ENCODE data around the gene RNU7-1. TPM values are rescaled to one million over a fixed set of nuclear protein-coding genes. Genes with fewer than 3 reads are reported as not detected.

The RNU7-1 gene
- total RNA-seq, 1 experiment from 2014 or later = not detected

DNA sequence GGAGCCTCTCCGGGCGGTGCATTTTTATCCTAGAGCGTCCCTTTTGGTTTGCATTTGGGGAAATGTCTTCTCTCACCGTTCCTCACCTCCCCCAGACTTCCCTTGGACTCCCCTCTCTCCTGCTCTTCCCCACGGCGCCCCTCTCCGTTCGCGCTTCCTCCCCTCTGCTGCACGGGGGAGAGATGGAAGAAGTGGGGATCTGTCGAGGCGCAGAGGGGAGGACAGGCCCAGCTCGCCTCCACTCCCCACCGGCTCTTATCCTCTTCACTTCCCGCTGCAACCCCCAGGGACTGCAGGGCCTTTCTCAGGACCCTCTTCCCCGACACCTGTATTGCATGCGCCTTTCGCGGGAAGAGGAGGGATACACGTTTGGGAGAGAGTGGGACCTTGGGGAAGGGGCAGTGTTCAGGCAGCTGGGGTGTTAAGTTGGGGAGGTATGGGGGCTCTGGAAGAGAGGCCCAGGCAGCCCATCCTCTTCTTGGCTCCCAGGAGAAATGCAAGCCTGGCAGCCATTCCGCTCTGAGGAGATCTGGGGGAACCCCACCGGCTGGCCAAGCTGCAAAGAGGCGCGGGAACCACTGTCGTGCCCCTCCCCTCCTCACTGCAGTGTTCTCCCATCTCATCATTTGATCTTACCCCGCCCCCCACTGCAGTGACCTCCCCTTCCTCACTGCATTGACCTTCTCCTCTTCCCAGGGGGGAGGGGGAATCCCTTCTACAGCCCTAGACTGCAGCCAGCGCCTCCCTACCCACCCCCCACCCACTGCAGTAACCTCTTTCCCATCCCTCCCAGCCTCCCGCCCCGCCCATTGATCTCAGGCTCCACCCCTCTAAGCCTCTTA is 28.4 kb upstream of the RNU7-1 start:
- no peak for DNase-seq
- peak overlapping the region; percentile 73 for H3K4me3 ChIP-seq
- H3K27me3 ChIP-seq = no peaks in the 10 kb centered on the region
- H3K9me3 ChIP-seq = no peaks in the 10 kb centered on the region
- H3K36me3 ChIP-seq = peaks cover 4% of the 10 kb centered on the region; the same call in 1 of the 2 replicates

DNA sequence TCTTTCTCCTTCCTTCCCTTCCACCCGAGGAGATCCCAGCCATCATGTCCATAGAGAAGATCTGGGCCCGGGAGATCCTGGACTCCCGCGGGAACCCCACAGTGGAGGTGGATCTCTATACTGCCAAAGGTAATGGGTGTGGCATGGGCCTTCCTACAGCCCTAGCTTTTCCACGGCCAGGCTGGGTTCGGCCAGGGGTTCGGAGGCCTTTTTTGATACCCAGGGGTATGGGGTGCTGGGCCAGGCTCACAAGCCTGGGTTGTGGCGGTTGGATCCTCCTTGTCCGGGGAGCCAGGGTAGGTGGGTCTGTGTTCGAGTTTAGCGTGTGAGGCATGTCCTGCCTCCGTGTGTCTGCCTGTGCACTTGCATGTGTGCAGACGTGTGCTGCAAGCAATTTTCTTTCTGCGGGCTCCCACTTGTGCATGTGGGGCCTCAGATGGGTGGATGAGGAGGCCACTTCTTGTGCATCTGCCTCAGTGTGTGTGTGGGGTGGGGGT is 27.8 kb upstream of the RNU7-1 start:
- DNase-seq = no peak
- peaks cover 4% of the 10 kb centered on the region; the same call in 1 of the 2 replicates for H3K36me3 ChIP-seq

DNA sequence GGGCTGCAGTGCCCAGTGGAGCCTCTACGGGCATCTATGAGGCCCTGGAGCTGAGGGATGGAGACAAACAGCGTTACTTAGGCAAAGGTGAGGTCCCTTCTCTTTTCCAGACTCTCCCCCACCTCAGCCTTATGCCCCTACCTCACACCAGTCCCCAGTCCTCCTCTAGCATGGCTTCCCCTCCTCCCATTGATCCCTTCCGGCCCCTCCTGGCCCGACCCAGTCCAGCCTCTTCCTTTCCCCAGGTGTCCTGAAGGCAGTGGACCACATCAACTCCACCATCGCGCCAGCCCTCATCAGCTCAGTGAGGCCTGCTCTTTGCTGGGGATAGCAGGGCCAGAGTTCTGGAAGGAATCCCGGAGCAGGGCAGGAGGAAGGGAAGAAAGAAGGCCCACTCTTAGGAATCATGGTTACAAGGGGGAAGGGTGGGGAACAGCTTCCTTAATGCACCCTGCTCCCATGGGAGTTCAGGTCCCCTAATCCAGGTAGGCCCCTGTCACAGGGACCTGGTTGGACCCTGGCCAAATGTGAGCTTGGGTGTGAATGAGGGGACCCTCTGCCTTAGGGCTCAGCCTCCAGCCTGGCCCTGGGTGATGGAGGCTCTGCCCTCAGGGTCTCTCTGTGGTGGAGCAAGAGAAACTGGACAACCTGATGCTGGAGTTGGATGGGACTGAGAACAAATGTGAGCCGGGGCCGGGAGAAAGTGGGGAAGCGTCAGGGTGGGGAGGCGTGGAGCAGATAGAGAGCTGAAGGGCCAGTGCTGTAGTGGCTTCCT is 27.0 kb upstream of the RNU7-1 start:
- H3K4me3 ChIP-seq = no peak overlapping the region

More for the DNA sequence above, 27.8 kb upstream of the RNU7-1 start:
- Histone ChIP-seq H3K4me3 (no peak overlapping the region), H3K9me3 (no peaks in the 10 kb centered on the region), H3K27me3 (no peaks in the 10 kb centered on the region)

DNA sequence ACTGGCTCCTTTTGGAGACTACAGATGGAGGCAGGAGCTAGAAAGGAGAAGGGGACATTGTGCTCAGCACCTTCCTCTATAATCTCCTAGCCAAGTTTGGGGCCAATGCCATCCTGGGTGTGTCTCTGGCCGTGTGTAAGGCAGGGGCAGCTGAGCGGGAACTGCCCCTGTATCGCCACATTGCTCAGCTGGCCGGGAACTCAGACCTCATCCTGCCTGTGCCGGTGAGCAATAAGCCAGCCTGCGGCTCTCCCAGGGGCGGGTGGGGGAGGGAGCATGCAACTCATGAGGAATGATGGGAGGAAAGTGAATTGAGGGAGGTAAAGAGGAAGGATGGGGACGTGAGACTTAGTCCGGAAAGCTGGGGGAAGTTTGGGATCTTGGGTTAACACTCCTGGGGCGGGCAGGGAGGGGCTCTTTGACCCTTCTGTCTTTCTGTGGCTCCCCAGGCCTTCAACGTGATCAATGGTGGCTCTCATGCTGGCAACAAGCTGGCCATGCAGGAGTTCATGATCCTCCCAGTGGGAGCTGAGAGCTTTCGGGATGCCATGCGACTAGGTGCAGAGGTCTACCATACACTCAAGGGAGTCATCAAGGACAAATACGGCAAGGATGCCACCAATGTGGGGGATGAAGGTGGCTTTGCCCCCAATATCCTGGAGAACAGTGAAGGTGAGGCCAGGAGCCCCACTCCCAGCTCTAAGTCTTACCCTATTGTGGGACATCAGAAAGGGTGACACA is 26.0 kb upstream of the RNU7-1 start:
- DNase-seq = no peak
- Histone ChIP-seq H3K27me3 (no peaks in the 10 kb centered on the region), H3K36me3 (peaks cover 9% of the 10 kb centered on the region; the same call in 1 of the 2 replicates), H3K4me3 (no peak overlapping the region), H3K9me3 (no peaks in the 10 kb centered on the region)

More for the DNA sequence above, 27.0 kb upstream of the RNU7-1 start:
- Histone ChIP-seq H3K36me3 (peaks cover 4% of the 10 kb centered on the region; the same call in 1 of the 2 replicates), H3K27me3 (no peaks in the 10 kb centered on the region), H3K9me3 (no peaks in the 10 kb centered on the region)
- DNase-seq = no peak

GRCh38 chr12:6919588-6919987 is 24.0 kb upstream of the RNU7-1 start:
- H3K36me3 ChIP-seq = peaks cover 11% of the 10 kb centered on the region; the same call in 1 of the 2 replicates

DNA sequence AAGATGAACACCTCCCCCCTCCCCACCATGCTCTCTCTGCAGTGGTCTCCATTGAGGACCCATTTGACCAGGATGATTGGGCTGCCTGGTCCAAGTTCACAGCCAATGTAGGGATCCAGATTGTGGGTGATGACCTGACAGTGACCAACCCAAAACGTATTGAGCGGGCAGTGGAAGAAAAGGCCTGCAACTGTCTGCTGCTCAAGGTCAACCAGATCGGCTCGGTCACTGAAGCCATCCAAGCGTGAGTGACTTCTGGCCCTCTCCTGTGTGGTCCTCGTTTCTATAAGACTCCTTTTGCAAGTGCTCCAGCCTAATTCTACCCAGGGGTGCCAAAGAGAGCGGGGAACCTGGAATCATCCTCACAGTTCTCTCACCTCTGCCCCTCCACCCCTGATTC is 22.1 kb upstream of the RNU7-1 start:
- Histone ChIP-seq H3K27me3 (no peaks in the 10 kb centered on the region), H3K9me3 (no peaks in the 10 kb centered on the region), H3K4me3 (no peak overlapping the region), H3K36me3 (peaks cover 9% of the 10 kb centered on the region; the same call in 1 of the 2 replicates)
- no peak for DNase-seq

More at GRCh38 chr12:6919588-6919987, 24.0 kb upstream of the RNU7-1 start:
- no peaks in the 10 kb centered on the region for H3K9me3 ChIP-seq
- no peak for DNase-seq
- H3K27me3 ChIP-seq = no peaks in the 10 kb centered on the region
- no peak overlapping the region for H3K4me3 ChIP-seq

DNA sequence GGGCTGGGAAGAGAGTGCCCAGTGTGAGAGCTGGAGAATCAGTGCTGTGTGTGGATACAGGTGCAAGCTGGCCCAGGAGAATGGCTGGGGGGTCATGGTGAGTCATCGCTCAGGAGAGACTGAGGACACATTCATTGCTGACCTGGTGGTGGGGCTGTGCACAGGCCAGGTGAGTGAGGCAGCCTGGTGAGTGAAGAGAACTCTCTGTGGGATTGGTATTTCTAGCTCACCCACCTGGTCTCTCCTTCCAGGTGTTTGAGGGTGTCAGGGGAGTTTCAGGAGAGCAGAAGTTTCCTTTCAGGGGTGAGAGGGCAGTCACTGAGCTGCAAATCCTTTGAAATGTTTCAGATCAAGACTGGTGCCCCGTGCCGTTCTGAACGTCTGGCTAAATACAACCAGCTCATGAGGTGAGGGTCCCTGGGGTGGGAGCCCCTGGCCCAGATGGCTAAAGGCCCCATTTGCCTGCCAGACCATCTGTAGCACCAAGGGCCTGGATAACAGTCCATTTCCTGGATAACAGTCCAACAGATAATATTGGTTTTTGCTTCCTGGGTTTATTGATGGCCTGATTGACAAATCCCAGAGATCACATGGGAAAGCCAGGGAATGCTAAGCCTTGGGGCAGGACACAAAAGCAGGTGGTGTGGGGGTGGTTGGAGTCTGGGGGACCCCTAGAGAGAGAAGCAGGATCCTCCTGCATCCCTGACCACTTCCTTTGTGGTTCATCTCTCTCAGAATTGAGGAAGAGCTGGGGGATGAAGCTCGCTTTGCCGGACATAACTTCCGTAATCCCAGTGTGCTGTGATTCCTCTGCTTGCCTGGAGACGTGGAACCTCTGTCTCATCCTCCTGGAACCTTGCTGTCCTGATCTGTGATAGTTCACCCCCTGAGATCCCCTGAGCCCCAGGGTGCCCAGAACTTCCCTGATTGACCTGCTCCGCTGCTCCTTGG is 21.3 kb upstream of the RNU7-1 start:
- H3K4me3 ChIP-seq = no peak overlapping the region
- no peaks in the 10 kb centered on the region for H3K9me3 ChIP-seq
- no peak for DNase-seq
- peaks cover 7% of the 10 kb centered on the region; the same call in 1 of the 2 replicates for H3K36me3 ChIP-seq
- no peaks in the 10 kb centered on the region for H3K27me3 ChIP-seq

DNA sequence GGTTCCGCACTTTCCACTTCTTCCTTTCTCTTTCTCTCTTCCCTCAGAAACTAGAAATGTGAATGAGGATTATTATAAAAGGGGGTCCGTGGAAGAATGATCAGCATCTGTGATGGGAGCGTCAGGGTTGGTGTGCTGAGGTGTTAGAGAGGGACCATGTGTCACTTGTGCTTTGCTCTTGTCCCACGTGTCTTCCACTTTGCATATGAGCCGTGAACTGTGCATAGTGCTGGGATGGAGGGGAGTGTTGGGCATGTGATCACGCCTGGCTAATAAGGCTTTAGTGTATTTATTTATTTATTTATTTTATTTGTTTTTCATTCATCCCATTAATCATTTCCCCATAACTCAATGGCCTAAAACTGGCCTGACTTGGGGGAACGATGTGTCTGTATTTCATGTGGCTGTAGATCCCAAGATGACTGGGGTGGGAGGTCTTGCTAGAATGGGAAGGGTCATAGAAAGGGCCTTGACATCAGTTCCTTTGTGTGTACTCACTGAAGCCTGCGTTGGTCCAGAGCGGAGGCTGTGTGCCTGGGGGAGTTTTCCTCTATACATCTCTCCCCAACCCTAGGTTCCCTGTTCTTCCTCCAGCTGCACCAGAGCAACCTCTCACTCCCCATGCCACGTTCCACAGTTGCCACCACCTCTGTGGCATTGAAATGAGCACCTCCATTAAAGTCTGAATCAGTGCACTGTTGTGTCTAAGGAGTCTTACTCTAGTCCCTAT is 20.4 kb upstream of the RNU7-1 start:
- Histone ChIP-seq H3K36me3 (peaks cover 7% of the 10 kb centered on the region; the same call in 1 of the 2 replicates), H3K4me3 (no peak overlapping the region), H3K9me3 (no peaks in the 10 kb centered on the region), H3K27me3 (no peaks in the 10 kb centered on the region)
- DNase-seq = no peak

- H3K4me3 ChIP-seq = no peak overlapping the region
- H3K9me3 ChIP-seq = no peaks in the 10 kb centered on the region
- no peaks in the 10 kb centered on the region for H3K27me3 ChIP-seq
- peaks cover 11% of the 10 kb centered on the region for H3K36me3 ChIP-seq
- DNase-seq = no peak
Measured at GRCh38 chr12:6923851-6924250, 19.8 kb upstream of the RNU7-1 start.

- DNase-seq = peak; percentile 91
- no peaks in the 10 kb centered on the region for H3K9me3 ChIP-seq
- peaks cover 24% of the 10 kb centered on the region for H3K36me3 ChIP-seq
- no peaks in the 10 kb centered on the region for H3K27me3 ChIP-seq
- H3K4me3 ChIP-seq = no peak overlapping the region
Measured at GRCh38 chr12:6925239-6925539, 18.4 kb upstream of the RNU7-1 start.

GRCh38 chr12:6925540-6926279 is 17.9 kb upstream of the RNU7-1 start:
- H3K27me3 ChIP-seq = no peaks in the 10 kb centered on the region
- H3K36me3 ChIP-seq = peaks cover 29% of the 10 kb centered on the region
- peak overlapping the region; percentile 40 for H3K4me3 ChIP-seq
- no peaks in the 10 kb centered on the region for H3K9me3 ChIP-seq
- peak; percentile 85 for DNase-seq

- H3K9me3 ChIP-seq = no peaks in the 10 kb centered on the region
- H3K4me3 ChIP-seq = peak within 1 kb of the TSS; percentile 84
- peaks cover 34% of the 10 kb centered on the region for H3K36me3 ChIP-seq
- H3K27me3 ChIP-seq = no peaks in the 10 kb centered on the region
- DNase-seq = peak; percentile 87
Measured at GRCh38 chr12:6927379-6928021, 16.1 kb upstream of the RNU7-1 start, which contains the start of gene ATN1. Gene ATN1, plus strand, starts transcription at chr12:6927959. Its CDS starts 6,043 bp downstream, at chr12:6934002.

DNA sequence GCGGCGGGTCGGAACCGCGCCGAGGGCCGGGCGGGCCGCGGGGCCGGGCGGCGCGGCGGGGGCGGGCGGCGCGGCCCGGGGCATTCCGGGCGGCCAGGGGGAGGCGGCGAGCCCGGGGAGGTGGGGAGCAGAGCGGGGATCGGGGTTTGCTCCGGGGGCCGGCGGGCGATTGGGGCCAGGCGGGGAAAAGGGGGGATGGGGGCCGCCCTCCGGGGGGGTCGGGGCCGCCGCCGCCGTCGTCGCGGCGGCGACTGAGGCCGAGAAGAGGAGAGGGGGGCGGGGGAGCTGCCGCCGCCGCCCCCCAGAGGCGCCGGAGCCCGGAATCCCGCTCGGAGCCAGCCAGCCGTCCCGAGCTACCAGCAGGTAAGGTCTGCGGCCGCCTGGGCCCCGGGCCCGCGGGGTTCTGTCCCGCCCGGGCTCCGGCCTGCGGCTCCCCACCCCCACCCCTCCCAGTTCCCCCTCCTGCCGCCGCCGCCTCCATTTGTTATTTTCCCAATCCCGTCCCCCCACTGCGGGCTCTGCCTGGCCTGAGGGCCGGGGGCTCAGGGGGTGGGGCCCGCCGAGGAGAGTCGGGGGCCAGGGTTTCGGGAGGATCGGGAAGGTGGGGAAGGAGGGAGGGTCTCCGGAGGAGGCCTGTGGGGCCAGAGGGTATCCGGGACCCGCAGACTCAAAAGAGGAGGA is 15.5 kb upstream of the RNU7-1 start:
- H3K36me3 ChIP-seq = peaks cover 40% of the 10 kb centered on the region

More for the DNA sequence above, 15.5 kb upstream of the RNU7-1 start:
- H3K4me3 ChIP-seq = peak overlapping the region; percentile 84
- no peaks in the 10 kb centered on the region for H3K9me3 ChIP-seq
- no peak for DNase-seq
- no peaks in the 10 kb centered on the region for H3K27me3 ChIP-seq

Measured in MG63 (cell line).